ENCODE measurements around the gene SIGLEC12.
"Not testable (repeated sequence)": the region's sequence is repeated elsewhere in the genome, so short reads cannot be mapped to it uniquely, and the experiment has no call there.

The SIGLEC12 gene

GRCh38 chr19:51485960-51486660 is 15.5 kb downstream of the SIGLEC12 start:
- DNase-seq: no peak

- DNase-seq: no peak
Observed at GRCh38 chr19:51480590-51480989, 21.0 kb downstream of the SIGLEC12 start.

GRCh38 chr19:51479531-51480331 is 21.9 kb downstream of the SIGLEC12 start:
- no peak for DNase-seq

GRCh38 chr19:51478381-51479234 is 23.0 kb downstream of the SIGLEC12 start, which contains the start of gene CEACAM18:
Gene CEACAM18 (plus strand): TSS chr19:51478539.
- DNase-seq: no peak

GRCh38 chr19:51477344-51477743 is 24.3 kb downstream of the SIGLEC12 start:
- DNase-seq: no peak

GRCh38 chr19:51476164-51476563 is 25.4 kb downstream of the SIGLEC12 start:
- no peak for DNase-seq

GRCh38 chr19:51473009-51473707 is 28.4 kb downstream of the SIGLEC12 start:
- DNase-seq: peak in 45 of 58 donors; percentile 2 to 81 (median 35)

- no peak for DNase-seq
Observed at GRCh38 chr19:51472607-51473006, 29.0 kb downstream of the SIGLEC12 start.

GRCh38 chr19:51471527-51471926 is 30.1 kb downstream of the SIGLEC12 start:
- DNase-seq: no peak

GRCh38 chr19:51470966-51471365 is 30.6 kb downstream of the SIGLEC12 start:
- no peak for DNase-seq

GRCh38 chr19:51469629-51470028 is 32.0 kb downstream of the SIGLEC12 start:
- no peak for DNase-seq

- DNase-seq: no peak
Observed at GRCh38 chr19:51469162-51469561, 32.4 kb downstream of the SIGLEC12 start.

GRCh38 chr19:51468545-51468920 is 33.1 kb downstream of the SIGLEC12 start:
- DNase-seq: no peak

GRCh38 chr19:51467864-51468544 is 33.6 kb downstream of the SIGLEC12 start:
- DNase-seq: no peak

- no peak for DNase-seq
Observed at GRCh38 chr19:51466723-51467122, 34.9 kb downstream of the SIGLEC12 start.

- DNase-seq: not testable (repeated sequence)
Observed at GRCh38 chr19:51463976-51464581, 37.5 kb downstream of the SIGLEC12 start.

GRCh38 chr19:51462681-51463080 is 38.9 kb downstream of the SIGLEC12 start:
- no peak for DNase-seq

GRCh38 chr19:51462276-51462675 is 39.3 kb downstream of the SIGLEC12 start:
- DNase-seq: no peak

- DNase-seq: peak in 14 of 58 donors; percentile 8 to 39 (median 26)
Observed at GRCh38 chr19:51461723-51462161, 39.9 kb downstream of the SIGLEC12 start.

All from anterior cingulate cortex (tissue), 58 donors.